Activated T-cell treated with anti-CD3 and anti-CD28 coated beads for 48 hours (primary cell): ENCODE data around the gene SLC26A8.
"Not testable (repeated sequence)": the region's sequence is repeated elsewhere in the genome, so short reads cannot be mapped to it uniquely, and the experiment has no call there.

Experiments used
- DNase-seq: peaks from one replicate; pipeline ENCODE4 v3.0.0-alpha.2; 2020; ENCODE audit warnings: low read depth

The SLC26A8 gene

DNA sequence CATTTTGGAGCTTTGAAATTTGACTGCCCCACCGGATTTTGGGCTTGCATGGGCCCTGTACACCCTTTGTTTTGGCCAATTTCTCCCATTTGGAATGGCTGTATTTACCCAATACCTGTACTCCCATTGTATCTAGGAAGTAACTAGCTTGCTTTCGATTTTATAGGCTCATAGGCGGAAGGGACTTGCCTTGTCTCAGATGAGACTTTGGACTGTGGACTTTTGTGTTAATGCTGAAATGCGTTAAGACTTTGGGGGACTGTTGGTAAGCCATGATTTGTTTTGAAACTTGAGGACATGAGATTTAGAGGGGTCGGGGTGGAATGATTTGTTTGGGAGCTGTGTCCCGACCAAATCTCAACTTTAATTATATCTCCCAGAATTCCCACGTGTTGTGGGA is 83.3 kb downstream of the SLC26A8 start:
- DNase-seq = not testable (repeated sequence)

GRCh38 chr6:35940014-35940413 is 84.4 kb downstream of the SLC26A8 start:
- DNase-seq = not testable (repeated sequence)

GRCh38 chr6:35939259-35939658 is 85.2 kb downstream of the SLC26A8 start:
- DNase-seq = not testable (repeated sequence)

- no peak for DNase-seq
These were observed 87.6 kb downstream of the SLC26A8 start for GRCh38 chr6:35936681-35937359.

GRCh38 chr6:35935469-35935868 is 89.0 kb downstream of the SLC26A8 start:
- DNase-seq = no peak

GRCh38 chr6:35933844-35934243 is 90.6 kb downstream of the SLC26A8 start:
- DNase-seq = no peak

- DNase-seq = not testable (repeated sequence)
These were observed 92.6 kb downstream of the SLC26A8 start for GRCh38 chr6:35931873-35932272.

DNA sequence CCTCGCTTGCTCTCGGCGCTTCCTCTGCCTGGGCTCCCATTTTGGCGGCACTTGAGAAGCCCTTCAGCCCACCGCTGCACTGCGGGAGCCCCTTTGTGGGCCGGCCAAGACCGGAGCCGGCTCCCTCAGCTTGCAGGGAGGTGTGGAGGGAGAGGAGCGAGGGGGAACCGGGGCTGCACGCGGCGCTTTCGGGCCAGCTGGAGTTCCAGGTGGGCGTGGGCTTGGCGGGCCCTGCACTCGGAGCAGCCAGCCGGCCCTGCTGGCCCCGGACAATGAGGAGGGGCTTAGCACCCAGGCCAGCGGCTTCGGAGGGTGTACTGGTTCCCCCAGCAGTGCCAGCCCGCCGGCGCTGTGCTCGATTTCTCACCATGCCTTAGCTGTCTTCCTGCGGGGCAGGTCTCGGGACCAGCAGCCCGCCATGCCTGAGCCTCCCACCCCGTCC is 93.3 kb downstream of the SLC26A8 start:
- DNase-seq = no peak

- no peak for DNase-seq
These were observed 94.8 kb downstream of the SLC26A8 start for GRCh38 chr6:35929601-35930000.

- DNase-seq = no peak
These were observed 97.8 kb downstream of the SLC26A8 start for GRCh38 chr6:35926509-35927215.

DNA sequence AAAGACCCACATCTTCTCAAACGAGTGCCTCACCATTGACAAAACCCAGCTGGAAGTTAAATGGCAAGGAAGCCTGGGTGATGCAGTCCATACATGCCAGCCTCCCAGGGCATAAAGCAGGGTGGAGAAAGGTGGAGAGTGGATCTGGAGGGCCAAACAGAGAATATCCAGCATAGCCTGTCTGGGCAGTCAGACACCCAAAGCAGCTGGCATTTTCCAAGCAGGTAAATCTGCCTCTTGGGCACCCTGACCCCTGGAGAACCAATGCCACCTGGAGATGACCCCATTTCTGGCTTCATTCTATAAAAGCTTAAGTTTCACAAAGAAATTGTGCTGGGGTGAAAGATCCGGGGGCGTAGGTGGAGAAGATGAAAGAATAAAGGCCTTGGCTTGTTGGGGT is 98.5 kb downstream of the SLC26A8 start:
- no peak for DNase-seq

DNA sequence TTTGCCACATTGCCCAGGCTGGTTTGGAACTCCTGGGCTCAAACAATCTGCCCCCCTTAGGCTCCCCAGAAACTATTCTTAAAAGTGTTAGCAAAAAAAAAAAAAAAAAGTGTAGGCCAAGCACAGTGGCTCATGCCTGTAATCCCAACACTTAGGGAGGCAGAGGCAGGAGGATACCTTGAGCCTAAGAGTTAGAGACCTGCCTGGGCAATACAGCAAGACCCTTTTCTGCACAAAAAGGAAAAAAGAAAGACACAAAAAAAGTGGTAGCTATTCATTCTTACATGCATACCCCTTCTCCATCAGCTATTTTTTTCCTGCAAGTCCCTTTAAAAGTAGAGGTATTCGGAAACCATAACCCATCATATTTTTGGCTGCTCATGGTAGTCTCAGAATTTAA is 100.3 kb downstream of the SLC26A8 start:
- no peak for DNase-seq

DNA sequence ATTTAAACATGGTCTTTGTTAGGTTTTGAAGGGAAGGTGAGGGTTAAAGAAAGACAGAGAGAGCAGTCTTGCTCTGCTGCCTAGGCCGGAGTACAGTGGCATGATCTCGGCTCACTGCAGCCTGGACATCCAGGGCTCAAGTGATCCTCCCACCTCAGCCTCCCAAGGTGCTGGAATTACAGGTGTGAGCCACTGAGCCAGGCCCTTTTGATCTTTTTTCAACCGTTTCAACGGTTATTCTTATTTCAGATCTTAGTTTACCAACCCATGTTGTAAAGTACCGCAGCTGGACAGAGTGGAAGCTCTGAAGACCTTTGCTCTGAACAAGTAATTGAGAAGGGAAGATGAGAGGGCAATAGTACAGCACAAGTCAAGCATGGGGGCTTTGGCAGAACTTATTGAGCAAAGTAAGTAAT is 102.3 kb downstream of the SLC26A8 start:
- no peak for DNase-seq

DNA sequence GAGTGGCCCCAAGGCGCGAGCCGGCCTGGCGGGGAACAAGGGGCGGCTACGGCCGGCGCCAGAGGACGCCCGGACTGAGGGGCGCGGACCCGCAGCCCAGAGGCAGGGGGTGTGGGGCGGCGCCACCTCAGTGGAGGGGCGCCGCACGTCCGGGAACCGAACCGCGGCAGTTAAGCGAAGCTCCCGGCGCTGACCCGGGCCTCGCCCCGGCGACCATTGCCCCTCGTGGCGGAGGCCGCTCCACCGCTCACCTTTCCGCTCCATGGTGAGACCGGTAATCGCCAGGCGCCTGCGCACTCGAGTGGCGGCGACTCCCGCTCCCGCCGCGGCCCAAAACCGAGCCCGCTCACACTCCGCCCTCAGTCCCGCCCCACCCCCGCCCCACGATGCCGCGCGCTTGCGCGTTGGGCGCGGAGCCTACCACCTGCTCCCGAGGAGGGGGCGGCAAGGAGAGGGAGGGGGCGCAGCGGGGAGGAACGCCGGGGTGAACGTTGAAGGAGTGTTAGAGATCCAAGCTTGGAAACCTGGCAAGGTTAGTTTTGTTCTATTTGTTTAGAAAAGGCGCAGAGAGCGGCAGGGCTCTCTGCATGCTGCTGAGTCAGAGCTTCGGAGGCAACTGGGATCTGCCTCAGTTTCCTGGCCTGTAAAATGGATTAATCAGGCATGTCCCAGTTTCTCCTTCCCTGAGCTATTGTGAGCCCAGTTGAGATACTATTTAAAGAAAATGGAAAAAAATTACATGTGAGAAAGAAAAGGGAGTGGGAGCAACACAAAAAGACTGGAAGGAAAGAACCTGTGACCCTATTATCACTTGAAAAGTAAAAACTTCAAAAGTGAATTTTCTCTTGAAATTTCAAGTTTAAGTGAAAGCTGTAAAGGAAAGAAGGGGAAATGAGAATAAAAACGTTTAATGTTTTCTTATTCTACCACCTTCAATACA is 103.4 kb downstream of the SLC26A8 start, which contains the start of gene SRPK1:
TSS of gene SRPK1 (minus strand) at position 306 of the 940 bp plus-strand sequence. CDS start at position 264, 42 bp downstream.
- DNase-seq = peak; percentile 89

DNA sequence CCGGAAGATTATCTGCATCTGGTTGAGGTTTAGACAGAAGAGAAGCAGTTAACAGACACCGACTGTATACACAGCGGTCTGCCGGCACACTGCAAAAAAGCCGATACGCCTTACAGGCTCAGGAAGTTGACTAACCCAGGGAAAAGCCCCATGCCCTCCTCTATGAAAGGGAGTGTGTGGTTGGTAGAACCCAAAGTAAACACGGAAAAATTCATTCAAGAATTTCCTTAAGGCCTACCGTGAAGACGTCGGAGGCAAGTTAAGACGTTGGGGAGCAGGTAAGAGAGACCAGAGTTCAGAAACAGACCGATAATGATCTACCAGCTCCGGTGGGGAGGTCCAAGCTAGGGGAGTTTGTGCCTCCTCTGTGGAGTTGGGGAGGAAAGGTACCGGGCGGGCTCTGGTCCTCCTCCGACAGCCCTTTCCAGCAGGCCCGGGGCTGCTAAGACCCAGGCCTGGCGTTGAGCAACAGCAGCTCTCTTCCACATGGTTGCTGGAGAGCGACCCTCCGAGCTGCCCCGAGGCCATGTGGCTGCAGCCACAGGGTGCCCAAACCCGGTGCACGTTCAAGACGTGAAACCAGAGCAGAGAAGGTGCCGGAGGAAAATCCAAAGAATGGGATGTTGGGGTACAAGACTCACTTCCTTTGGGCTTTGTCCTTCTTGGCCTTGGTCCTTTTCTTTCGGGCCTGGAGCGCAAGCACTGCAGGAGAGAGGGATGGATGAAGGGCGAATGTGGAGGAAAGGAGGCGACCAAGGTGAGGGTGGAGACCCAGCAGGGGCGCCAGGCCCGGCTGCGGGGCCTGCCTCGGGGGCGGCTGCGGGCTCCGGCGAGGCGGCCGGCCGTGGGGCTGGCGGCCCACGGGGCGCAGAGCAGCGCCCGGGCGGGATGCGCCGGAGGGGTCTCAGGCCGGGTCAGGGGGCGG is 104.4 kb downstream of the SLC26A8 start:
- DNase-seq = peak; percentile 40

- DNase-seq = no peak
These were observed 105.2 kb downstream of the SLC26A8 start for GRCh38 chr6:35919085-35919826.

- DNase-seq = not testable (repeated sequence)
These were observed 107.5 kb downstream of the SLC26A8 start for GRCh38 chr6:35916893-35917292.

GRCh38 chr6:35916056-35916455 is 108.4 kb downstream of the SLC26A8 start:
- DNase-seq = no peak

- no peak for DNase-seq
These were observed 109.9 kb downstream of the SLC26A8 start for GRCh38 chr6:35914536-35914935.

DNA sequence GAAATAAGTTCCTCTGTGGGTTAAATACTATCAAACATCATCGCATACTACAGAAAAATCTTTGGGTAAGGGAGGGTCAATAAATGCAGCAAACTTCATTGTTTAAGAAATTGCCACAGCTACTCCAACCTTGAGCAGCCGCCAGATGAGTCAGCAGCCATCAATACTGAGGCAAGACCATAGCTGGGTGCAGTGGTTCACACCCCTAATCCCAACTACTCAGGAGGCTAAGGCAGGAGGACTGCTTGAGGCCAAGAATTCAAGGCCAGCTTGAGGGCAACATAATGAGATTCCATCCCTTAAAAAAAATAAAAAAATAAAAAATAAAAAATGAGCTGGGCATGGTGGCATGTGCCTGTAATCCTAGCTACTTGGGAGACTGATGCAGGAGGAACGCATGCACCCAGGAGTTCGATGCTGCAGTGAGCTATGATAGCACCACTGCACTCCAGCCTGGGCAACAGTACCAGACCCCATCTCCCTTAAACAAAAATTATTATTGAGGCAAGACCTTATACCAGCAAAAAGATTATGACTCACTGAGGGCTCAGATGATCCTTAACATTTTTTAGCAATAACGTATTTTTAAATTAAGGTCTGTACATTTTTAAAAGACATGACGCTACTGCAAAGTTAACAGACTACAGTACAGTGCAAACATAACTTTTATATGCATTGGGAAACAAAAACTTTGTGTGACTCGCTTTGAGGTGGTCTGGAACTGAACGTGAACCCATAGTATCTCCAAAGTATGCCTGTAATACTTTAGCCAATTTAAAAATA is 112.4 kb downstream of the SLC26A8 start:
- DNase-seq = no peak
